Measurements from ENCODE around the gene SLN. TPM values are rescaled to one million over a fixed set of nuclear protein-coding genes. Genes with fewer than 3 reads are reported as not detected.

Gene SLN
- total and polyA plus RNA-seq, 2 donors (not counting 1 experiment from before 2014, with no cell fraction given) = not detected

DNA sequence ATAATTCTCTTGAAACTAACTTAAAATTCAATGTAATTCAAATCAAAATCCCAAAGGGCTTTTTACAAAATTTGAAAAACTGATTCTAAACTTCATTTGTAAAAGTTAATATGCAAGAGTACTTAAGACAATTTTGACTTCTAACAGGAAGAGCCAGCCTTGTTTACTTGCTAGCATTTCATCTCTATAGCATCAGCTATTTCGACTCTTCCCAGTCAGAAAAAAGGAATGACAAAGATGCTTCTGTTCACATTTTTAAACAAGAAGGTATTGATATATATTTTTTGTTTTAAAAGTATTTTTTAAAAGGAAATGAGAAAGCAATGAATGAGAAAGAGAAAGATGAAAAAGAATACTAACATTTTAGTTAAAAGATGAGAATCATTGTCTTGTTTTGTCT, 16.4 kb downstream of the SLN start:
- H3K4me2 ChIP-seq (ENCODE audit: extremely low read depth, insufficient read depth, low read length) = no peak overlapping the region
- TF ChIP-seq, protein P1, sequence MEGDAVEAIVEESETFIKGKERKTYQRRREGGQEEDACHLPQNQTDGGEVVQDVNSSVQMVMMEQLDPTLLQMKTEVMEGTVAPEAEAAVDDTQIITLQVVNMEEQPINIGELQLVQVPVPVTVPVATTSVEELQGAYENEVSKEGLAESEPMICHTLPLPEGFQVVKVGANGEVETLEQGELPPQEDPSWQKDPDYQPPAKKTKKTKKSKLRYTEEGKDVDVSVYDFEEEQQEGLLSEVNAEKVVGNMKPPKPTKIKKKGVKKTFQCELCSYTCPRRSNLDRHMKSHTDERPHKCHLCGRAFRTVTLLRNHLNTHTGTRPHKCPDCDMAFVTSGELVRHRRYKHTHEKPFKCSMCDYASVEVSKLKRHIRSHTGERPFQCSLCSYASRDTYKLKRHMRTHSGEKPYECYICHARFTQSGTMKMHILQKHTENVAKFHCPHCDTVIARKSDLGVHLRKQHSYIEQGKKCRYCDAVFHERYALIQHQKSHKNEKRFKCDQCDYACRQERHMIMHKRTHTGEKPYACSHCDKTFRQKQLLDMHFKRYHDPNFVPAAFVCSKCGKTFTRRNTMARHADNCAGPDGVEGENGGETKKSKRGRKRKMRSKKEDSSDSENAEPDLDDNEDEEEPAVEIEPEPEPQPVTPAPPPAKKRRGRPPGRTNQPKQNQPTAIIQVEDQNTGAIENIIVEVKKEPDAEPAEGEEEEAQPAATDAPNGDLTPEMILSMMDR (conservative IDR thresholded peaks at IDR 0.05 in 1 of 2, IDR thresholded peaks at IDR 0.05 in 1 of 2; ENCODE audit: low read depth in 1 of 2, low read length in 2 of 2) = no peak
- TF ChIP-seq EZH2 (IDR thresholded peaks at IDR 0.05; ENCODE audit: low read length, missing control alignments) = no peak
- H3K27ac ChIP-seq (ENCODE audit: insufficient read depth, low read length) = peak overlapping the region; percentile 53

DNA sequence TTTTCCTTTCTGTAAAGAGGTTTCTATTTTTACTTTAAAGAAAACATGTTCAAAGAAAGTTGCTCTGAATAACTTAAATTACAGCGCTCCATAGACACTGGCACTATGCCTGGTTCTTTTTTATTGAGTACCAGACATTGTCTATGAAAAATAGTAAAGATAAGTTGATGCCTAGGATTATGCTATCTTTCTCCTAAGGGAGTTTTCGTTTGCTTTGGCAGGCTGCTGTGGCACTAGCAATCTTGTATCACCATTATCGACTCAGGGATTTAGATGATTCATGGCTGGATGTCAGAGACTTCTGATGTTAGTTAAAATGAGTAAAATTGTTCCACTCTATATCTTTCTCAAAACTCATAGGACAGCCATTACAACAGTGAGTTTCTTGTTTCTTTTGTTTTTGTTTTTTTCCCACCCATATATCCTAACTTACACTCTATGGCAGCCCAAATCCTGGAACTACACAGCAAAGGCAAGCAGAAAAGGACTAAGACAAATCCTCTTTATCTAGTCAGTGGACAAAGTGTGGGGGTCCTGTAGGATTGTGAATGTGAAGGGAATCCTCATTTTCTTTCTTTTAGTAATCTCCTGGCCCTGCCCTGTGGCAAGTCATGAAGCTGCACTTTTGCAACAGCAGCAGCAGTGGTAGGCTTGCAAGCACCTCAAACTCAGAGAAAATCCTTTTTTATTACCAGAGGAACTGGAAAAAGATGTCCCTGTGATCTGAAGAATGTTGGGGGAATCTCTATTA, 20.7 kb downstream of the SLN start:
- Histone ChIP-seq H3K4me1 (ENCODE audit: control insufficient read depth, extremely low read depth, insufficient read depth, low read length) (peaks cover 5% of the 10 kb centered on the region), H2AFZ (ENCODE audit: low read length) (peak overlapping the region; percentile 43), H3K4me3 (replicated peaks in 1 of 4; ENCODE audit: control extremely low read depth in 1 of 4, insufficient read depth in 1 of 4, low read depth in 3 of 4, low read length in 4 of 4) (no peak overlapping the region), H4K20me1 (ENCODE audit: control insufficient read depth, extremely low read depth, insufficient read depth, low read length) (no peaks in the 10 kb centered on the region), H3K9ac (ENCODE audit: insufficient read depth, low read length) (peak overlapping the region; percentile 1), H3K27me3 (ENCODE audit: control insufficient read depth, insufficient read depth, low read length) (no peaks in the 10 kb centered on the region), H3K79me2 (ENCODE audit: control insufficient read depth, insufficient read depth, low read length) (no peaks in the 10 kb centered on the region), H3K36me3 (ENCODE audit: control insufficient read depth, insufficient read depth, low read length) (no peaks in the 10 kb centered on the region), H3K9me3 (ENCODE audit: control insufficient read depth, insufficient read depth, low read depth, low read length) (no peaks in the 10 kb centered on the region), H3K27ac (ENCODE audit: insufficient read depth, low read length) (no peak overlapping the region), H3K4me2 (ENCODE audit: extremely low read depth, insufficient read depth, low read length) (no peak overlapping the region)
- TF ChIP-seq EZH2 (IDR thresholded peaks at IDR 0.05; ENCODE audit: low read length, missing control alignments) = no peak
- TF ChIP-seq, protein P1 (conservative IDR thresholded peaks at IDR 0.05 in 1 of 2, IDR thresholded peaks at IDR 0.05 in 1 of 2; ENCODE audit: low read depth in 1 of 2, low read length in 2 of 2) = no peak
- DNase-seq (ENCODE audit: low read depth in 2 of 2) = peak in 1 of 2 donors; percentile 83

More for the DNA sequence above, 16.4 kb downstream of the SLN start:
- H3K4me1 ChIP-seq (ENCODE audit: control insufficient read depth, extremely low read depth, insufficient read depth, low read length) = peaks cover 11% of the 10 kb centered on the region
- H3K36me3 ChIP-seq (ENCODE audit: control insufficient read depth, insufficient read depth, low read length) = no peaks in the 10 kb centered on the region
- H3K9ac ChIP-seq (ENCODE audit: insufficient read depth, low read length) = no peak overlapping the region
- DNase-seq (ENCODE audit: low read depth in 2 of 2) = peak in 1 of 2 donors; percentile 55
- H3K27me3 ChIP-seq (ENCODE audit: control insufficient read depth, insufficient read depth, low read length) = no peaks in the 10 kb centered on the region
- no peak overlapping the region for H3K4me3 ChIP-seq (replicated peaks in 1 of 4; ENCODE audit: control extremely low read depth in 1 of 4, insufficient read depth in 1 of 4, low read depth in 3 of 4, low read length in 4 of 4)
- no peaks in the 10 kb centered on the region for H3K9me3 ChIP-seq (ENCODE audit: control insufficient read depth, insufficient read depth, low read depth, low read length)
- H4K20me1 ChIP-seq (ENCODE audit: control insufficient read depth, extremely low read depth, insufficient read depth, low read length) = no peaks in the 10 kb centered on the region
- H2AFZ ChIP-seq (ENCODE audit: low read length) = no peak overlapping the region
- no peaks in the 10 kb centered on the region for H3K79me2 ChIP-seq (ENCODE audit: control insufficient read depth, insufficient read depth, low read length)

DNA sequence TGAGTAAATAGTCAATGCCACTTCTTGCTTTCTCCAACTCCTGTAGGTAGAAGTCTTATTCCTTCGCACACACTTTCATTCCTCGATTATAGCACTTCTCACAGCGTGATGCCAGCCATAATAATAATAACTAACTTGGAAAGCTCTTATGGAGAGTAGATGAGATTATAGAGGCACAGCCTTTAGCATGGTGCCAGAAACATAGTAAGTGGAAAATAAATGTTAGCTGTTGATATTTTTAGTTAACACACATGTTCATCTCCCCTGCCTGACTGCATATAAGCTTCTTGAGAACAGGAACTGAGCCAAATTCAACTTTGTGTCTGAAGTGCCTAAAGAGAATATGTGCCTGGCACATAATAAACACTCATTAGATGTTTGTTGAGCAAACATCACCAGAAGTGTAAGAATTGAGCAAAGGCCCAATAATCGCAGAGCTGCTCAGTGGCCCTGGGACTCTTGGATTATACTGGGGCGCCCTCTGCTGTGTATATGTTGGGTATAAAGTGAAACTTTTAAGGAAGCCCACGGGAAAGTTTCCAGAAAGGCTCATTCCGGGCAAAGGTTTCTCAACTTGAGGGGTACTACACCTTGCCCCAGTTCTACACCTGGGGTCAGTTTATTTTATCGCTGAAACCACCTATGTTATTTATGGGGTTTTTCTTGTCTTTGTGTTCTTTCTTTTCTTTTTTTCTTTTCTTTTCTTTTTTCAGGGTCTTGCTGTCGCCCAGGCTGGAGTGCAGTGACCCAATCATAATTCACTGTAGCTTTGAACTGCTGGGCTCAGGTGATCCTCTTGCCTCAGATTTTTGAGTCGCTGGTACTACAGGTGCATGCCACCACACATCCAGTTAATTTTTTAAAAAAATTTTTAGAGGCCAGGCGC, 22.3 kb downstream of the SLN start:
- Histone ChIP-seq H3K9me3 (ENCODE audit: control insufficient read depth, insufficient read depth, low read depth, low read length) (no peaks in the 10 kb centered on the region), H3K27me3 (ENCODE audit: control insufficient read depth, insufficient read depth, low read length) (no peaks in the 10 kb centered on the region), H3K4me2 (ENCODE audit: extremely low read depth, insufficient read depth, low read length) (no peak overlapping the region), H4K20me1 (ENCODE audit: control insufficient read depth, extremely low read depth, insufficient read depth, low read length) (no peaks in the 10 kb centered on the region), H3K4me3 (replicated peaks in 1 of 4; ENCODE audit: control extremely low read depth in 1 of 4, insufficient read depth in 1 of 4, low read depth in 3 of 4, low read length in 4 of 4) (no peak overlapping the region), H3K4me1 (ENCODE audit: control insufficient read depth, extremely low read depth, insufficient read depth, low read length) (peaks cover 2% of the 10 kb centered on the region), H3K27ac (ENCODE audit: insufficient read depth, low read length) (no peak overlapping the region), H3K9ac (ENCODE audit: insufficient read depth, low read length) (no peak overlapping the region), H3K79me2 (ENCODE audit: control insufficient read depth, insufficient read depth, low read length) (no peaks in the 10 kb centered on the region), H2AFZ (ENCODE audit: low read length) (no peak overlapping the region), H3K36me3 (ENCODE audit: control insufficient read depth, insufficient read depth, low read length) (no peaks in the 10 kb centered on the region)
- peak; percentile 43 to 70 for DNase-seq (ENCODE audit: low read depth in 2 of 2)
- TF ChIP-seq EZH2 (IDR thresholded peaks at IDR 0.05; ENCODE audit: low read length, missing control alignments) = no peak
- TF ChIP-seq, protein P1 (conservative IDR thresholded peaks at IDR 0.05 in 1 of 2, IDR thresholded peaks at IDR 0.05 in 1 of 2; ENCODE audit: low read depth in 1 of 2, low read length in 2 of 2) = peak; percentile 60 to 68
